A549 treated with CpdA at 1 μM for 4 hours (cell line): Measurements from ENCODE around the gene OR4N5. TPM values are rescaled to one million over a fixed set of nuclear protein-coding genes. Genes with fewer than 3 reads are reported as not detected.

Source experiments
- total RNA-seq: library from RNA; stranded (reverse); fragments of 200-300 nt; extraction: Qiagen RNA extraction; gene quantifications from 5 replicates; pipeline ENCODE4 v1.2.3, GENCODE V29; 2022; ENCODE audit warnings: low read depth

Gene OR4N5, protein sequence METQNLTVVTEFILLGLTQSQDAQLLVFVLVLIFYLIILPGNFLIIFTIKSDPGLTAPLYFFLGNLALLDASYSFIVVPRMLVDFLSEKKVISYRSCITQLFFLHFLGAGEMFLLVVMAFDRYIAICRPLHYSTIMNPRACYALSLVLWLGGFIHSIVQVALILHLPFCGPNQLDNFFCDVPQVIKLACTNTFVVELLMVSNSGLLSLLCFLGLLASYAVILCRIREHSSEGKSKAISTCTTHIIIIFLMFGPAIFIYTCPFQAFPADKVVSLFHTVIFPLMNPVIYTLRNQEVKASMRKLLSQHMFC
- total RNA-seq: not detected in 5 replicates

DNA sequence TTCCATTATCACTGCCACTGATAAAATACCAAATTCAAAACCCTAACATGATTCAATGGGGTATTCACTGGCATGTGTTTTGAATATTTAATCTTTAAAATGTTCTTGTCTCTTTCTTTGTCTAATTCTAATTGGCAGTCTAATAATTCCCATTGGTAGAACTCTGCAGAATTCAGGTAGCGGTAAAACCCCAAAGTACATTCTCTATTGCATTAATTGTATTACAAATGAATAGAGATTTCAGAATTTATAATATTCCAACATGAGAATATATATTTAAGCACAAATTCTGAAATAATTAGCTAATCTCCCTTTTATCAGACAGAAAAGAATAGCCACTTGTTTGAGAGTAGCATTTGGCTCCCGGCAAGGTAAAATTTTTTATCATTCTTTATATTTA, at the start of gene OR4N5:
Gene OR4N5 (plus strand): TSS at position 301 of the 400 bp plus-strand sequence. CDS start 4,916 bp downstream, outside the sequence.

DNA sequence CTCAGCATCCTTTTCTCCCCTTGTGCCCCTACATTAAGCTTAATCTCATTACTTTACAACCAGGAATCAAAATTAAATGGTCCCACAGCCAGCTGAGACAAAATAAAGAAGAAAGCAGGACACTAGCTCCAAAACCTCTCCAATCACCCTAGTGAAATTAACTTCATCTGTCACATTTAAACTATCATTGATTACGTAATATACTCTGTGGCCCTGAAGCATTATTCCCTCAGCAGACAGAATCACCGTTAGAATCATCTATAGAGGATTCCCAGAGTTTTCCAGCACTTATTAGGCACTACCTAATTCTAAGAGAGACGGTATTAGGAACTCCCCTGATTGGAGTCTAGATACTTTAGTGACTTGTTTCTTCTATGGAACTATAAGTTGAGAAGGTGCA, 28.2 kb upstream of the OR4N5 start, which contains the start of gene OR4K17:
Gene OR4K17 (plus strand): TSS at position 302 of the 400 bp plus-strand sequence. CDS start 6,761 bp downstream, outside the sequence.

DNA sequence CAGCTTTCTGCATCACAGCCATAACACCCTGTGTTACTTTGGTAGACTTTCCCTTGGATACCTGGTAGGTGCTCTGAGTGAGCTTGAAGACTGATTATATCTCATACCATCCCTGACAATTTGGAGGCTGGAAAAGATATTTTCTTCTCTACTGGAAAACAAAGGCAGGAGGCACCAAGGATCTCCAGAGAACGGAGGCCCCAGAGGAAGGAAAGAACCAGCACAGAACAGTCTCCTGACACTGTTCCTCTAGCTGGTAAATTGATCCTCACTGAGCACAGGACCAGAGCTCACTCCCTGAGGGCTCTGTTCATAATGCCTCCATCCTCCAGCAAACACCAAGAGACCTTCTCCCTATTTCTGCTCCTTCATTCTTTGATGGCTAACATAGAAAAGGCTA, 52.0 kb downstream of the OR4N5 start, which contains the start of gene OR11G2:
Gene OR11G2 (plus strand): TSS at position 301 of the 400 bp plus-strand sequence. CDS start 6,542 bp downstream, outside the sequence.

Other genes with a start within 250 kb of the OR4N5 start
- gene OR4K5, start 218.2 kb upstream of the OR4N5 start, total RNA-seq: not detected in 5 replicates
- gene OR4K1, start 207.9 kb upstream of the OR4N5 start, total RNA-seq: not detected in 5 replicates
- not detected in 5 replicates for gene OR4K15, start 163.2 kb upstream of the OR4N5 start, total RNA-seq
- not detected in 5 replicates for gene OR4Q2, start 136.7 kb upstream of the OR4N5 start, total RNA-seq
- gene OR4K14, start 119.5 kb upstream of the OR4N5 start, total RNA-seq: not detected in 5 replicates
- not detected in 5 replicates for gene OR4K13, start 102.8 kb upstream of the OR4N5 start, total RNA-seq
- not detected in 5 replicates for gene OR4L1, start 78.8 kb upstream of the OR4N5 start, total RNA-seq
- gene OR4K17, start 28.1 kb upstream of the OR4N5 start, total RNA-seq: not detected in 5 replicates
- gene OR11G2, start 52.1 kb downstream of the OR4N5 start, total RNA-seq: not detected in 5 replicates
- gene OR11H6, start 84.9 kb downstream of the OR4N5 start, total RNA-seq: not detected in 5 replicates
- not detected in 5 replicates for gene OR11H7, start 90.2 kb downstream of the OR4N5 start, total RNA-seq
- not detected in 5 replicates for gene OR11H4, start 100.5 kb downstream of the OR4N5 start, total RNA-seq
- gene TTC5, start 167.1 kb downstream of the OR4N5 start, total RNA-seq: 18.1 to 29.1 TPM (median 20.6 TPM) in 5 replicates
- gene CCNB1IP1, start 194.5 kb downstream of the OR4N5 start, total RNA-seq: 38.9 to 61.4 TPM (median 43.0 TPM) in 5 replicates
- 21.7 to 25.0 TPM (median 23.5 TPM) in 5 replicates for gene PARP2, start 204.8 kb downstream of the OR4N5 start, total RNA-seq